Endothelial cell of umbilical vein (primary cell): Measurements from ENCODE around the gene TOB1. TPM values are rescaled to one million over a fixed set of nuclear protein-coding genes. Genes with fewer than 3 reads are reported as not detected.

ENCODE experiments used
- BruUV-seq: library from RNA; stranded (reverse); fragments of 400-500 nt; replicated peaks from 2 replicates; lab custom pipeline; 2021; lab: Mats Ljungman, UMichigan
- CTCF ChIA-PET: fragments of 300-600, 350-600 bp; sonication (Branson Sonifier 250); formaldehyde crosslinking; loops from one replicate; lab custom pipeline; 2021; ENCODE audit warnings: antibody characterized with exemption, inconsistent platforms; lab: Charles Lee
- POLR2A ChIA-PET: fragments of 300-600, 350-600 bp; sonication (Branson Sonifier 250); formaldehyde crosslinking; loops from one replicate; lab custom pipeline; 2021; ENCODE audit warnings: antibody characterized with exemption, inconsistent platforms; lab: Charles Lee
- DNase-seq: peaks from one replicate; pipeline ENCODE4 v3.0.0-alpha.2; 2011; ENCODE audit warnings: low read depth, low spot score
- FAIRE-seq: peaks from 2 replicates; lab custom pipeline; 2011; peaks lifted over from hg19 to GRCh38; lab: Jason Lieb, UNC
- H2AFZ ChIP-seq: 2 replicates; pipeline ENCODE4 v1.6.0; 2012; ENCODE audit warnings: low read depth, low read length, control low read depth, inconsistent platforms
- H3K27ac ChIP-seq: 2 replicates; pipeline ENCODE4 v1.5.1; 2011; ENCODE audit warnings: low read depth, mild to moderate bottlenecking, control low read depth, low read length, moderate library complexity; ENCODE audit not compliant: insufficient read depth
- H3K27me3 ChIP-seq, 2 experiments: 2 replicates each; pipeline versions ENCODE4 v1.6.0 to v1.6.1; 2011; ENCODE audit warnings: low read length in 2 of 2, mixed read lengths in 1 of 2; ENCODE audit not compliant: control insufficient read depth in 2 of 2, insufficient read depth in 2 of 2
- H3K36me3 ChIP-seq, 2 experiments: 2 replicates in 1 of 2; 3 replicates in 1 of 2; pipeline ENCODE4 v1.5.1; 2011; ENCODE audit warnings: low read length in 2 of 2, mild to moderate bottlenecking in 1 of 2, moderate library complexity in 1 of 2; ENCODE audit not compliant: control insufficient read depth in 2 of 2, insufficient read depth in 2 of 2; ENCODE audit errors: extremely low read depth in 1 of 2
- H3K4me1 ChIP-seq: 3 replicates; pipeline ENCODE4 v1.5.1; 2011; ENCODE audit warnings: mild to moderate bottlenecking, low read length; ENCODE audit not compliant: control insufficient read depth, insufficient read depth; ENCODE audit errors: extremely low read depth
- H3K4me2 ChIP-seq: 2 replicates; pipeline ENCODE4 v1.6.1; 2011; ENCODE audit warnings: low read length, control low read depth, mixed read lengths; ENCODE audit not compliant: insufficient read depth
- H3K4me3 ChIP-seq, 3 experiments: fragments of 200-600 bp in 1 of 3; sonication (generic), shearing (Covaris generic) in 1 of 3; replicated peaks in 1 of 3; 2 replicates each; pipeline ENCODE4 v1.5.1; 2011 to 2016; ENCODE audit warnings: control low read depth in 3 of 3, low read length in 3 of 3, mild to moderate bottlenecking in 2 of 3, inconsistent platforms in 1 of 3, low read depth in 1 of 3, moderate library complexity in 1 of 3; ENCODE audit not compliant: insufficient read depth in 1 of 3
- H3K79me2 ChIP-seq: 2 replicates; pipeline ENCODE4 v1.6.0; 2012; ENCODE audit warnings: low read length, inconsistent platforms; ENCODE audit not compliant: control insufficient read depth, insufficient read depth
- H3K9ac ChIP-seq: replicated peaks from 2 replicates; pipeline ENCODE3; 2011; ENCODE audit warnings: low read length, control low read depth; ENCODE audit not compliant: insufficient read depth; ENCODE audit errors: extremely low read depth
- H3K9me1 ChIP-seq: replicated peaks from 3 replicates; pipeline ENCODE4 v1.6.0; 2011; ENCODE audit warnings: mild to moderate bottlenecking, low read length; ENCODE audit not compliant: control insufficient read depth, insufficient read depth; ENCODE audit errors: extremely low read depth
- H3K9me3 ChIP-seq: replicated peaks from 2 replicates; pipeline ENCODE4 v1.5.1; 2012; ENCODE audit warnings: low read length, inconsistent platforms; ENCODE audit not compliant: control insufficient read depth, insufficient read depth
- H4K20me1 ChIP-seq: replicated peaks from 2 replicates; pipeline ENCODE3; 2011; ENCODE audit warnings: mild to moderate bottlenecking, low read length; ENCODE audit not compliant: control insufficient read depth, insufficient read depth; ENCODE audit errors: extremely low read depth
- EZH2 ChIP-seq: IDR thresholded peaks from 2 replicates; pipeline ENCODE4 v1.6.1; 2012; ENCODE audit warnings: borderline replicate concordance, low read depth, mild to moderate bottlenecking, moderate library complexity, low read length, inconsistent platforms; ENCODE audit not compliant: severe bottlenecking
- FOS ChIP-seq: IDR thresholded peaks from 2 replicates; pipeline ENCODE4 v1.6.1; 2011; ENCODE audit warnings: mild to moderate bottlenecking, low read length, moderate library complexity, borderline replicate concordance; ENCODE audit not compliant: insufficient read depth
- GATA2 ChIP-seq: IDR thresholded peaks from 2 replicates; pipeline ENCODE4 v1.7.0; 2011; ENCODE audit warnings: low read depth, mild to moderate bottlenecking, moderate library complexity, mixed read lengths, low read length; ENCODE audit not compliant: insufficient read length, insufficient read depth
- JUN ChIP-seq: IDR thresholded peaks from 2 replicates; pipeline ENCODE4 v1.6.1; 2011; ENCODE audit warnings: borderline replicate concordance, low read depth; ENCODE audit not compliant: insufficient read length, insufficient read depth
- MYC ChIP-seq: IDR thresholded peaks from one replicate; pipeline ENCODE4 v1.6.1; 2011; ENCODE audit warnings: mild to moderate bottlenecking, low read depth, low read length
- POLR2A ChIP-seq: IDR thresholded peaks from 2 replicates; pipeline ENCODE4 v1.6.1; 2012; ENCODE audit warnings: low read depth, mild to moderate bottlenecking, control low read depth, low read length
- POLR2AphosphoS5 ChIP-seq: IDR thresholded peaks from 2 replicates; pipeline ENCODE4 v1.6.1; 2012; ENCODE audit warnings: low read depth, mild to moderate bottlenecking, control low read depth, low read length, moderate library complexity; ENCODE audit not compliant: insufficient read depth
- dilution Hi-C: fragments of 300-500 bp; cut with MboI; formaldehyde crosslinking; loops from one replicate; pipeline ENCODE4 v1.15.0; 2019; ENCODE audit warnings: low sequenced_read_pairs; ENCODE audit not compliant: extremely low pct_ligation_motif_present
- intact Hi-C: fragments of 100-400 bp; cut with micrococcal nuclease; formaldehyde crosslinking; loops from one replicate; pipeline ENCODE4 v1.10.0; 2022
- polyA plus RNA-seq, 4 experiments: library from polyadenylated mRNA; depleted of rRNA in 3 of 4; stranded (reverse) in 3 of 4; unstranded in 1 of 4; fragments of >200 nt; gene quantifications; 2 replicates each; pipeline versions ENCODE4 v1.2.1 to v1.2.3, GENCODE V29; 2011 to 2012; ENCODE audit warnings: missing spikeins in 1 of 4
- total RNA-seq: library from RNA; stranded (reverse); gene quantifications from 2 replicates; pipeline ENCODE4 v1.2.3, GENCODE V29; 2021
- TF ChIP-seq, protein P1 (sequence below): IDR thresholded peaks from 2 replicates; pipeline ENCODE4 v1.6.1; 2011; ENCODE audit not compliant: insufficient read depth, insufficient read length
- TF ChIP-seq, protein P2 (sequence below), 2 donors: IDR thresholded peaks; 1 replicate in 1 of 2; 2 replicates in 1 of 2; pipeline ENCODE4 v1.5.1; 2011; ENCODE audit warnings: low read length in 2 of 2, mild to moderate bottlenecking in 2 of 2, moderate library complexity in 2 of 2, control low read depth in 1 of 2, inconsistent platforms in 1 of 2, low read depth in 1 of 2; ENCODE audit not compliant: insufficient read depth in 1 of 2; ENCODE audit errors: extremely low read depth in 1 of 2

Gene TOB1
- total and polyA plus RNA-seq, 2 donors (not counting 3 experiments of a cell fraction or from before 2014, with no cell fraction given) = 3.3 to 12.9 TPM

DNA sequence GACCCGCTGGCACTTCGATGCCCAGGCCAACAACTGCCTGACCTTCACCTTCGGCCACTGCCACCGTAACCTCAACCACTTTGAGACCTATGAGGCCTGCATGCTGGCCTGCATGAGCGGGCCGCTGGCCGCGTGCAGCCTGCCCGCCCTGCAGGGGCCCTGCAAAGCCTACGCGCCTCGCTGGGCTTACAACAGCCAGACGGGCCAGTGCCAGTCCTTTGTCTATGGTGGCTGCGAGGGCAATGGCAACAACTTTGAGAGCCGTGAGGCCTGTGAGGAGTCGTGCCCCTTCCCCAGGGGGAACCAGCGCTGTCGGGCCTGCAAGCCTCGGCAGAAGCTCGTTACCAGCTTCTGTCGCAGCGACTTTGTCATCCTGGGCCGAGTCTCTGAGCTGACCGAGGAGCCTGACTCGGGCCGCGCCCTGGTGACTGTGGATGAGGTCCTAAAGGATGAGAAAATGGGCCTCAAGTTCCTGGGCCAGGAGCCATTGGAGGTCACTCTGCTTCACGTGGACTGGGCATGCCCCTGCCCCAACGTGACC lies 25.8 kb downstream of the TOB1 start:
- BruUV-seq = no TSS peak
- Histone ChIP-seq H3K36me3 (no peaks in the 10 kb centered on the region), H3K4me3 (no peak overlapping the region), H3K27ac (no peak overlapping the region), H2AFZ (no peak overlapping the region), H3K4me1 (no peaks in the 10 kb centered on the region), H3K79me2 (no peaks in the 10 kb centered on the region), H3K9me1 (no peaks in the 10 kb centered on the region), H4K20me1 (no peaks in the 10 kb centered on the region), H3K4me2 (no peak overlapping the region), H3K27me3 (no peaks in the 10 kb centered on the region), H3K9ac (no peak overlapping the region), H3K9me3 (no peaks in the 10 kb centered on the region)
- dilution Hi-C loops = no loop called here
- FAIRE-seq (no peak), DNase-seq (no peak)
- ChIA-PET POLR2A (no interaction called here), CTCF (interaction anchor here (1.1 to 9.6 kb wide), 6 partner anchors 11 to 201 kb away, joined by 4 to 130 read pairs (median 6); no protein-coding TSS in a partner anchor)
- intact Hi-C loops = no loop called here
- TF ChIP-seq GATA2 = no peak
- no peak for TF ChIP-seq FOS
- TF ChIP-seq, protein P1, sequence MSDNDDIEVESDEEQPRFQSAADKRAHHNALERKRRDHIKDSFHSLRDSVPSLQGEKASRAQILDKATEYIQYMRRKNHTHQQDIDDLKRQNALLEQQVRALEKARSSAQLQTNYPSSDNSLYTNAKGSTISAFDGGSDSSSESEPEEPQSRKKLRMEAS = no peak
- no peak for TF ChIP-seq POLR2A
- no peak for TF ChIP-seq EZH2
- no peak for TF ChIP-seq JUN
- no peak for TF ChIP-seq POLR2AphosphoS5
- TF ChIP-seq, protein P2, sequence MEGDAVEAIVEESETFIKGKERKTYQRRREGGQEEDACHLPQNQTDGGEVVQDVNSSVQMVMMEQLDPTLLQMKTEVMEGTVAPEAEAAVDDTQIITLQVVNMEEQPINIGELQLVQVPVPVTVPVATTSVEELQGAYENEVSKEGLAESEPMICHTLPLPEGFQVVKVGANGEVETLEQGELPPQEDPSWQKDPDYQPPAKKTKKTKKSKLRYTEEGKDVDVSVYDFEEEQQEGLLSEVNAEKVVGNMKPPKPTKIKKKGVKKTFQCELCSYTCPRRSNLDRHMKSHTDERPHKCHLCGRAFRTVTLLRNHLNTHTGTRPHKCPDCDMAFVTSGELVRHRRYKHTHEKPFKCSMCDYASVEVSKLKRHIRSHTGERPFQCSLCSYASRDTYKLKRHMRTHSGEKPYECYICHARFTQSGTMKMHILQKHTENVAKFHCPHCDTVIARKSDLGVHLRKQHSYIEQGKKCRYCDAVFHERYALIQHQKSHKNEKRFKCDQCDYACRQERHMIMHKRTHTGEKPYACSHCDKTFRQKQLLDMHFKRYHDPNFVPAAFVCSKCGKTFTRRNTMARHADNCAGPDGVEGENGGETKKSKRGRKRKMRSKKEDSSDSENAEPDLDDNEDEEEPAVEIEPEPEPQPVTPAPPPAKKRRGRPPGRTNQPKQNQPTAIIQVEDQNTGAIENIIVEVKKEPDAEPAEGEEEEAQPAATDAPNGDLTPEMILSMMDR (IDR thresholded peaks at IDR 0.05; ENCODE audit: extremely low read depth in 1 of 2, insufficient read depth in 1 of 2, low read depth in 1 of 2, low read length in 2 of 2) = no peak
- TF ChIP-seq MYC = no peak
